Amniotic stem cell (primary cell): ENCODE data around the gene TRIO.

Experiments
- DNase-seq: peaks from one replicate; lab custom pipeline; 2025; lab: John Stamatoyannopoulos, UW

TRIO gene

GRCh38 chr5:14245132-14245925 is 102.2 kb downstream of the TRIO start:
- DNase-seq = no peak

GRCh38 chr5:14246350-14247053 is 103.4 kb downstream of the TRIO start:
- DNase-seq = no peak

GRCh38 chr5:14247054-14247386 is 103.9 kb downstream of the TRIO start:
- DNase-seq = no peak

GRCh38 chr5:14249258-14250082 is 106.3 kb downstream of the TRIO start:
- DNase-seq = no peak

- DNase-seq = no peak
Measured at GRCh38 chr5:14250084-14250695, 107.0 kb downstream of the TRIO start.

GRCh38 chr5:14250748-14251701 is 107.9 kb downstream of the TRIO start:
- DNase-seq = no peak

- DNase-seq = no peak
Measured at GRCh38 chr5:14251733-14252132, 108.6 kb downstream of the TRIO start.

GRCh38 chr5:14252793-14253192 is 109.7 kb downstream of the TRIO start:
- no peak for DNase-seq

GRCh38 chr5:14254686-14255085 is 111.5 kb downstream of the TRIO start:
- no peak for DNase-seq

- no peak for DNase-seq
Measured at GRCh38 chr5:14256026-14256690, 113.0 kb downstream of the TRIO start.

GRCh38 chr5:14256756-14257393 is 113.7 kb downstream of the TRIO start:
- DNase-seq = no peak

- no peak for DNase-seq
Measured at GRCh38 chr5:14257995-14258403, 114.9 kb downstream of the TRIO start.

- no peak for DNase-seq
Measured at GRCh38 chr5:14258840-14259239, 115.7 kb downstream of the TRIO start.

- no peak for DNase-seq
Measured at GRCh38 chr5:14260637-14261036, 117.5 kb downstream of the TRIO start.

- DNase-seq = no peak
Measured at GRCh38 chr5:14261235-14261634, 118.1 kb downstream of the TRIO start.

- no peak for DNase-seq
Measured at GRCh38 chr5:14261856-14262611, 118.9 kb downstream of the TRIO start.

- no peak for DNase-seq
Measured at GRCh38 chr5:14263113-14263512, 120.0 kb downstream of the TRIO start.

GRCh38 chr5:14263699-14264098 is 120.6 kb downstream of the TRIO start:
- DNase-seq = no peak

- DNase-seq = peak; percentile 77
Measured at GRCh38 chr5:14264605-14265316, 121.6 kb downstream of the TRIO start.
